Endothelial cell (in vitro differentiated cells): ENCODE data around the gene CADPS. TPM values are rescaled to one million over a fixed set of nuclear protein-coding genes. Genes with fewer than 3 reads are reported as not detected.

Experiments
- DNase-seq: peaks from one replicate; pipeline ENCODE4 v3.0.0; 2021; ENCODE audit warnings: low spot score
- H3K27ac Mint-ChIP-seq: one replicate; pipeline ENCODE4 v1.8.0; 2021; ENCODE audit warnings: mixed read lengths, inconsistent platforms; ENCODE audit not compliant: unreplicated experiment
- H3K27me3 Mint-ChIP-seq: one replicate; pipeline ENCODE4 v1.8.0; 2021; ENCODE audit warnings: mild to moderate bottlenecking, moderate library complexity, mixed read lengths, inconsistent platforms; ENCODE audit not compliant: unreplicated experiment
- H3K36me3 Mint-ChIP-seq: one replicate; pipeline ENCODE4 v1.8.0; 2021; ENCODE audit warnings: mild to moderate bottlenecking, low read depth, mixed read lengths, inconsistent platforms; ENCODE audit not compliant: unreplicated experiment
- H3K4me1 Mint-ChIP-seq: one replicate; pipeline ENCODE4 v1.8.0; 2021; ENCODE audit warnings: mild to moderate bottlenecking, mixed read lengths, inconsistent platforms; ENCODE audit not compliant: unreplicated experiment
- H3K4me3 Mint-ChIP-seq: one replicate; pipeline ENCODE4 v1.8.0; 2021; ENCODE audit warnings: mild to moderate bottlenecking, mixed read lengths, inconsistent platforms; ENCODE audit not compliant: unreplicated experiment
- H3K9me3 Mint-ChIP-seq: one replicate; pipeline ENCODE4 v1.8.0; 2021; ENCODE audit warnings: mixed read lengths, inconsistent platforms; ENCODE audit not compliant: unreplicated experiment
- total RNA-seq: library from RNA; stranded (reverse); fragmentation: NEBNext Ultra II Directional; extraction: Animal tissue kit (Norgen Biotek cat#: 25700); gene quantifications from one replicate; pipeline ENCODE4 v1.2.1, GENCODE V29; 2021; ENCODE audit not compliant: unreplicated experiment
- TF ChIP-seq, protein P1 (sequence below): fragments of 200-600 bp; sonication (generic); IDR thresholded peaks from one replicate; pipeline ENCODE4 v1.5.0; 2021; ENCODE audit warnings: antibody characterized with exemption; ENCODE audit not compliant: unreplicated experiment

The CADPS gene
- total RNA-seq, 1 donor from 2014 or later = 0.26 TPM

DNA sequence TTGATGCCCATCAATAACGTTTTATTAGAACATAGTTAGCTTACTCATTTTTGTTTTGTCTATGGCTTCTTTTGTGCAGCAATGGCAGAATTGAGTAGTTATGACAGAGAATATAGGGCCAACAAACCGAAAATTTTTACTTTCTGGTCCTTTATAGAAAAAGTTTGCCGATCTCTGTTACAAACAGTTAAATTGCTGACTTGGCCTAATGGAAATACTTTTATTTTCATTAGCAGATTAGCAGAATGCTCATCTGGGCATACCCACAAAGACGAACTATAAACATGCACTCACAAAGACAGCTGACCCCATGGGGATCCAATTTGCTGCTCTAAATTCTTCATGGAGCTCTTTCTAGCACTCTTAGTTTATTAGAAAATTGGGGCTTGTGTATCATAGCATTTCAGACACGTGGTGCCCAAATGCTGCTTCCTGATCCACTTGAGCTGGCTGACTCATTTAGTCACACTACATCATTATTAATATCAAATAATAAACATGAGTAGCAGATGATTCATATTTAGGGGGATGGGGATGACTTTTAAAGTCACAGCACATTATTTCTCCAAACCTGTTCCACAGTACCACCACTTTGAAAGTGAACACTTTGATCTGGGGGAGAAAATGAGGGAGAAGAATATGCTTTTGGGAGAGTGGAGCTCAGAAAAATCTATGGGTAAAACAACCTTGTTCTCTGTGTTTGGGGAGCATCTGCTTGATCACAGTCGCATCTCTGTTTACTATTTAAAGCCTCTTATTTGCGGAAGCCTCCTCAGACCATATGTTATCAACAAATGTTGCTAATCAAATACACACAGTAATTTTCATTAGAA, 273.8 kb downstream of the CADPS start:
- H3K9me3 Mint-ChIP-seq = no peaks in the 10 kb centered on the region
- H3K36me3 Mint-ChIP-seq = no peaks in the 10 kb centered on the region
- H3K27ac Mint-ChIP-seq = no peak overlapping the region
- no peaks in the 10 kb centered on the region for H3K27me3 Mint-ChIP-seq
- no peak for DNase-seq
- H3K4me3 Mint-ChIP-seq = no peak overlapping the region
- H3K4me1 Mint-ChIP-seq = peaks cover 17% of the 10 kb centered on the region
- TF ChIP-seq, protein P1, sequence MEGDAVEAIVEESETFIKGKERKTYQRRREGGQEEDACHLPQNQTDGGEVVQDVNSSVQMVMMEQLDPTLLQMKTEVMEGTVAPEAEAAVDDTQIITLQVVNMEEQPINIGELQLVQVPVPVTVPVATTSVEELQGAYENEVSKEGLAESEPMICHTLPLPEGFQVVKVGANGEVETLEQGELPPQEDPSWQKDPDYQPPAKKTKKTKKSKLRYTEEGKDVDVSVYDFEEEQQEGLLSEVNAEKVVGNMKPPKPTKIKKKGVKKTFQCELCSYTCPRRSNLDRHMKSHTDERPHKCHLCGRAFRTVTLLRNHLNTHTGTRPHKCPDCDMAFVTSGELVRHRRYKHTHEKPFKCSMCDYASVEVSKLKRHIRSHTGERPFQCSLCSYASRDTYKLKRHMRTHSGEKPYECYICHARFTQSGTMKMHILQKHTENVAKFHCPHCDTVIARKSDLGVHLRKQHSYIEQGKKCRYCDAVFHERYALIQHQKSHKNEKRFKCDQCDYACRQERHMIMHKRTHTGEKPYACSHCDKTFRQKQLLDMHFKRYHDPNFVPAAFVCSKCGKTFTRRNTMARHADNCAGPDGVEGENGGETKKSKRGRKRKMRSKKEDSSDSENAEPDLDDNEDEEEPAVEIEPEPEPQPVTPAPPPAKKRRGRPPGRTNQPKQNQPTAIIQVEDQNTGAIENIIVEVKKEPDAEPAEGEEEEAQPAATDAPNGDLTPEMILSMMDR = no peak

- no peak overlapping the region for H3K4me3 Mint-ChIP-seq
- no peaks in the 10 kb centered on the region for H3K27me3 Mint-ChIP-seq
- DNase-seq = no peak
- TF ChIP-seq, protein P1 = no peak
- H3K9me3 Mint-ChIP-seq = no peaks in the 10 kb centered on the region
- H3K27ac Mint-ChIP-seq = no peak overlapping the region
- peaks cover 7% of the 10 kb centered on the region for H3K4me1 Mint-ChIP-seq
- H3K36me3 Mint-ChIP-seq = no peaks in the 10 kb centered on the region
Observed at GRCh38 chr3:62600033-62600432, 275.2 kb downstream of the CADPS start.

DNA sequence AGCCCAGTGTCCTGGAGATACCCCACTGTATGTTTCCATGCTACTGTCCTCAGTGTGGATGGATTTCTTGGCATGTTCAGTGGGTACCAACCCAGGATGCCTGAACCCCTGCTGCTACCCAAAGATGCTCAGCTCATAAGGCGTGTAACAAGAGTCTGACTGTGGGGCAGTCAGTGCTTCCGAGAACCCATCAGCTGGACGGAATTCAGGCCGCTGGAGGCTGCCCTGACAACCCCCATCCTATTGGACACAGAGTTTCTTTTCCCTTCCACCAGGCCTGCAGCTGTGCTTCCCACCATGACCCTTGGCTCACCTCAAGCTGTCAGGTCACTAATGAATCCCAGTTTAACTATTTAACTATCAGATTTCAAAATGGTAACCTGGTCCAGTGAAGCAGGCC, 277.7 kb downstream of the CADPS start:
- Mint-ChIP-seq H3K27ac (no peak overlapping the region), H3K27me3 (peaks cover 2% of the 10 kb centered on the region), H3K9me3 (no peaks in the 10 kb centered on the region), H3K4me1 (no peaks in the 10 kb centered on the region), H3K36me3 (no peaks in the 10 kb centered on the region), H3K4me3 (no peak overlapping the region)
- TF ChIP-seq, protein P1 = no peak
- DNase-seq = no peak

- DNase-seq = no peak
- H3K36me3 Mint-ChIP-seq = no peaks in the 10 kb centered on the region
- H3K27me3 Mint-ChIP-seq = peaks cover 2% of the 10 kb centered on the region
- no peak overlapping the region for H3K27ac Mint-ChIP-seq
- TF ChIP-seq, protein P1 = no peak
- no peaks in the 10 kb centered on the region for H3K9me3 Mint-ChIP-seq
- H3K4me1 Mint-ChIP-seq = no peaks in the 10 kb centered on the region
- H3K4me3 Mint-ChIP-seq = no peak overlapping the region
Observed at GRCh38 chr3:62592408-62592807, 282.8 kb downstream of the CADPS start.

GRCh38 chr3:62589078-62589477, 286.1 kb downstream of the CADPS start:
- H3K4me3 Mint-ChIP-seq = no peak overlapping the region
- TF ChIP-seq, protein P1 = no peak
- DNase-seq = no peak
- H3K9me3 Mint-ChIP-seq = no peaks in the 10 kb centered on the region
- H3K27me3 Mint-ChIP-seq = peaks cover 2% of the 10 kb centered on the region
- no peaks in the 10 kb centered on the region for H3K36me3 Mint-ChIP-seq
- no peaks in the 10 kb centered on the region for H3K4me1 Mint-ChIP-seq
- no peak overlapping the region for H3K27ac Mint-ChIP-seq
